ENCODE data around the gene GLIPR2. TPM values are rescaled to one million over a fixed set of nuclear protein-coding genes. Genes with fewer than 3 reads are reported as not detected.

GLIPR2 gene
- total RNA-seq, 2 donors from 2014 or later = 38.6 to 54.2 TPM

DNA sequence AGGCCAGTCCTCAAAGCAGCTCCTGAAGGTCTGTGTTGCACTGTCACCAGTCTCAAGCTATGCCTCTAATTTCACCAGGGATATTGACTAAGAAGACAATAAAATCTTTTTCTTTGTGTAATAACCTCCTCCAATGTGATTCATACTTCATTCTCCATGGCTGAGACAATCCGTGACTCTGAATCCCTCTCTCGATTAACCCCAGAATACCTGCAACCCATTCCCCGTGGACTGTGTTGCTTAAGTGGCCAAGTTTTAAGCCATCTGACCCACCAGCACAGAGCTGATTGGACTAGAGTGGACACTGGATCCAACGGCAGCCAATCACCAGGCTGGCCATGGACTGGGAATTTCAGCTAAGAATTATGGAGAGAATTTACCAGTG, 27.2 kb downstream of the GLIPR2 start:
- peak overlapping the region; percentile 77 for H3K27ac ChIP-seq (ENCODE audit: low read depth, low read length)

GRCh38 chr9:36164372-36164771, 27.8 kb downstream of the GLIPR2 start:
- no peak overlapping the region for H3K9ac ChIP-seq (ENCODE audit: extremely low read depth, low read length, poor library complexity, severe bottlenecking)
- Mint-ChIP-seq H3K4me3 (no peak overlapping the region), H3K27ac (peak overlapping the region; percentile 41), H3K27me3 (ENCODE audit: insufficient read depth) (peaks cover 7% of the 10 kb centered on the region), H3K36me3 (ENCODE audit: low read depth) (peaks cover 10% of the 10 kb centered on the region), H3K4me1 (peaks cover 27% of the 10 kb centered on the region), H3K9me3 (no peaks in the 10 kb centered on the region)
- no peak for TF ChIP-seq CTCF (conservative IDR thresholded peaks at IDR 0.05)
- H3K9me3 ChIP-seq (ENCODE audit: control insufficient read depth, low read length) = no peaks in the 10 kb centered on the region
- H3K27me3 ChIP-seq (ENCODE audit: control insufficient read depth, insufficient read depth, low read length, poor library complexity, severe bottlenecking) = no peaks in the 10 kb centered on the region
- WGBS, 2 experiments (ENCODE audit: insufficient coverage in 1 of 2, insufficient read length in 1 of 2) = 90% methylated on average over 6 of the region's 6 CpGs; no CpG with 5 or more reads in 1 of the 2 experiments
- no peak overlapping the region for H3K4me3 ChIP-seq (ENCODE audit: low read length)
- H3K36me3 ChIP-seq (ENCODE audit: control insufficient read depth, insufficient read depth, low read length) = peaks cover 7% of the 10 kb centered on the region
- H3K27ac ChIP-seq (ENCODE audit: low read depth, low read length) = no peak overlapping the region
- DNase-seq = peak; percentile 67
- peaks cover 14% of the 10 kb centered on the region for H3K4me1 ChIP-seq (ENCODE audit: control insufficient read depth, insufficient read depth, low read length)

More for the DNA sequence above, 27.2 kb downstream of the GLIPR2 start:
- peaks cover 5% of the 10 kb centered on the region for H3K9me3 ChIP-seq (ENCODE audit: control insufficient read depth, low read length)
- H3K27me3 Mint-ChIP-seq (ENCODE audit: insufficient read depth) = peaks cover 5% of the 10 kb centered on the region
- 80 to 89% methylated on average over 2 to 4 of the region's 4 CpGs for WGBS, 2 experiments (ENCODE audit: insufficient coverage in 1 of 2, insufficient read length in 1 of 2)
- H3K36me3 Mint-ChIP-seq (ENCODE audit: low read depth) = peaks cover 16% of the 10 kb centered on the region
- H3K27me3 ChIP-seq (ENCODE audit: control insufficient read depth, insufficient read depth, low read length, poor library complexity, severe bottlenecking) = no peaks in the 10 kb centered on the region
- H3K4me3 Mint-ChIP-seq = no peak overlapping the region
- DNase-seq = peak; percentile 58
- H3K9me3 Mint-ChIP-seq = no peaks in the 10 kb centered on the region
- H3K4me3 ChIP-seq (ENCODE audit: low read length) = no peak overlapping the region
- TF ChIP-seq CTCF (conservative IDR thresholded peaks at IDR 0.05) = no peak
- H3K36me3 ChIP-seq (ENCODE audit: control insufficient read depth, insufficient read depth, low read length) = peaks cover 12% of the 10 kb centered on the region
- peaks cover 14% of the 10 kb centered on the region for H3K4me1 ChIP-seq (ENCODE audit: control insufficient read depth, insufficient read depth, low read length)
- H3K4me1 Mint-ChIP-seq = peaks cover 27% of the 10 kb centered on the region
- H3K27ac Mint-ChIP-seq = peak overlapping the region; percentile 9
- no peak overlapping the region for H3K9ac ChIP-seq (ENCODE audit: extremely low read depth, low read length, poor library complexity, severe bottlenecking)

- no peaks in the 10 kb centered on the region for H3K27me3 ChIP-seq (ENCODE audit: control insufficient read depth, insufficient read depth, low read length, poor library complexity, severe bottlenecking)
- Mint-ChIP-seq H3K27ac (peak overlapping the region; percentile 41), H3K9me3 (no peaks in the 10 kb centered on the region), H3K27me3 (ENCODE audit: insufficient read depth) (peaks cover 12% of the 10 kb centered on the region), H3K36me3 (ENCODE audit: low read depth) (peaks cover 5% of the 10 kb centered on the region), H3K4me1 (peaks cover 27% of the 10 kb centered on the region), H3K4me3 (no peak overlapping the region)
- peaks cover 14% of the 10 kb centered on the region for H3K4me1 ChIP-seq (ENCODE audit: control insufficient read depth, insufficient read depth, low read length)
- TF ChIP-seq CTCF (conservative IDR thresholded peaks at IDR 0.05) = no peak
- H3K9ac ChIP-seq (ENCODE audit: extremely low read depth, low read length, poor library complexity, severe bottlenecking) = no peak overlapping the region
- no peaks in the 10 kb centered on the region for H3K9me3 ChIP-seq (ENCODE audit: control insufficient read depth, low read length)
- peak; percentile 81 for DNase-seq
- peaks cover 4% of the 10 kb centered on the region for H3K36me3 ChIP-seq (ENCODE audit: control insufficient read depth, insufficient read depth, low read length)
- no peak overlapping the region for H3K4me3 ChIP-seq (ENCODE audit: low read length)
- no peak overlapping the region for H3K27ac ChIP-seq (ENCODE audit: low read depth, low read length)
- WGBS, 2 experiments (ENCODE audit: insufficient coverage in 1 of 2, insufficient read length in 1 of 2) = 51 to 77% methylated on average over 1 to 3 of the region's 3 CpGs
Observed at GRCh38 chr9:36164989-36165388, 28.5 kb downstream of the GLIPR2 start.
